ENCODE results near the gene SEMA5A. TPM values are rescaled to one million over a fixed set of nuclear protein-coding genes. Genes with fewer than 3 reads are reported as not detected.

Gene SEMA5A
- polyA plus RNA-seq, 1 of the 3 experiments (the other 2 are of a cell fraction): 0.58 TPM

DNA sequence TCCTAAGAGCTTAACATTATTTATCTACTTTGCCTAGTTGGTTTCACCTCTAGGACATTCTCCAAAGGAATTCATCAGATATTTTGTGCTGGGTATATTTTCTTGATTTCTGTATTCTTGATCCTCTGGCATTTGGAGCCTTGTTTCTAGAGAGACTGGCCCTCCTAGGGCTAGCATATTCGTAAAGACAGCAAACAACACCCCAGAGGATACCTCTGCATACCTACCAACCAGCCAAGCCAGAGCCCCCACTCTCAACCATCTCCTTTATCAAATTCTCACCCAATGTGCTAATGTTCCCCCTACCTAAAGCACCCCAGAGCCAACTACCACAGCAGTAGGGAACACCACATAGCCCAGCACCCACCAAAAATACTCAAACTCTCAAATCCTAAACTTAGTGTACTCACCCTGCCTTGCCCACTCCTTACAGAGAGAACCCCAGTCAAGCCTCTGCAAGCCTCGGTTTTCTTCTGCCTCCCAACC, 149.5 kb downstream of the SEMA5A start:
- Histone ChIP-seq H4K20me1 (ENCODE audit: insufficient read depth) (no peaks in the 10 kb centered on the region), H3K79me2 (ENCODE audit: insufficient read depth) (no peaks in the 10 kb centered on the region), H3F3A (replicated peaks; ENCODE audit: insufficient read depth) (no peaks in the 10 kb centered on the region), H3K4me1 (ENCODE audit: control insufficient read depth in 1 of 2, insufficient read depth in 2 of 2, low read depth in 1 of 2, low read length in 1 of 2) (no peaks in the 10 kb centered on the region; a peak in 1 of 4 replicates), H3K36me3 (replicated peaks in 1 of 2; ENCODE audit: control insufficient read depth in 1 of 2, insufficient read depth in 2 of 2, low read length in 1 of 2) (no peaks in the 10 kb centered on the region), H2AFZ (ENCODE audit: low read depth) (no peak overlapping the region), H3K9me3 (no peaks in the 10 kb centered on the region), H3K9me2 (no peaks in the 10 kb centered on the region), H3K27me3 (ENCODE audit: insufficient read depth) (no peaks in the 10 kb centered on the region), H3K4me3 (ENCODE audit: low read depth in 2 of 2, low read length in 1 of 2) (no peak overlapping the region), H3K9ac (no peak overlapping the region), H3K27ac (ENCODE audit: low read depth in 2 of 2, low read length in 1 of 2) (no peak overlapping the region), H3K4me2 (no peak overlapping the region)
- WGBS (ENCODE audit: low lambda C conversion rate): 36% methylated on average over 2 of the region's 2 CpGs
- ChIA-PET POLR2A (no interaction called here), CTCF (interaction anchor here (1.5 kb wide), 1 partner anchor 12 kb away, joined by 4 read pairs; no protein-coding TSS in a partner anchor)
- TF ChIP-seq, protein P1, sequence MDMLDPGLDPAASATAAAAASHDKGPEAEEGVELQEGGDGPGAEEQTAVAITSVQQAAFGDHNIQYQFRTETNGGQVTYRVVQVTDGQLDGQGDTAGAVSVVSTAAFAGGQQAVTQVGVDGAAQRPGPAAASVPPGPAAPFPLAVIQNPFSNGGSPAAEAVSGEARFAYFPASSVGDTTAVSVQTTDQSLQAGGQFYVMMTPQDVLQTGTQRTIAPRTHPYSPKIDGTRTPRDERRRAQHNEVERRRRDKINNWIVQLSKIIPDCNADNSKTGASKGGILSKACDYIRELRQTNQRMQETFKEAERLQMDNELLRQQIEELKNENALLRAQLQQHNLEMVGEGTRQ (IDR thresholded peaks at IDR 0.05; ENCODE audit: borderline replicate concordance, low read depth, low read length): no peak
- no peak for DNase-seq

DNA sequence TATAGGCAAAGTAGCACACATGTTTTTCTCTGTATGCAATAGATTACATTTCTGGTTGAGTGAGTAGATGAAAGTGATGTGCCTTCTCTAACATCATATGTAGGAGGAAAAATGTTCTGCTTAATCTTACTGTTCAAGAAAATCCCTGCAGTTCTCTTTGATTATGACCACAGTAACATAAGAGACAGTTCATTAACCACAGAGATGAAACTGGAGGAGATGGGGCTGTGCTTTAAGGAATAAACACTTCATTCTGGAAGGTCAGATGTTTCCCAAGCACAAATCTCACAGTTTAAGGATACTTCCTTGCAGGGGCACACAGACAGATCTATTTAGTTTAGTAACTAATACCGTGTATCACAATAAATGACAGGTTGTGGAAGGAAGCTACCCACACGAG, 150.2 kb downstream of the SEMA5A start:
- no peaks in the 10 kb centered on the region for H4K20me1 ChIP-seq (ENCODE audit: insufficient read depth)
- TF ChIP-seq, protein P1 (IDR thresholded peaks at IDR 0.05; ENCODE audit: borderline replicate concordance, low read depth, low read length): no peak
- TF ChIP-seq, protein P2, sequence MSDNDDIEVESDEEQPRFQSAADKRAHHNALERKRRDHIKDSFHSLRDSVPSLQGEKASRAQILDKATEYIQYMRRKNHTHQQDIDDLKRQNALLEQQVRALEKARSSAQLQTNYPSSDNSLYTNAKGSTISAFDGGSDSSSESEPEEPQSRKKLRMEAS (IDR thresholded peaks at IDR 0.05; ENCODE audit: low read depth): no peak
- TF ChIP-seq NFIC (IDR thresholded peaks at IDR 0.05; ENCODE audit: borderline replicate concordance) (no peak), CHD2 (IDR thresholded peaks at IDR 0.05; ENCODE audit: low read length, partially characterized antibody) (no peak), RFX5 (IDR thresholded peaks at IDR 0.05; ENCODE audit: low read length) (no peak), NRF1 (IDR thresholded peaks at IDR 0.05; ENCODE audit: low read depth, low read length) (no peak), TCF12 (IDR thresholded peaks at IDR 0.05) (no peak), GABPA (IDR thresholded peaks at IDR 0.05; ENCODE audit: low read depth) (no peak), TAF1 (IDR thresholded peaks at IDR 0.05; ENCODE audit: borderline replicate concordance, low read depth, low read length) (no peak)
- TF ChIP-seq, protein P3, sequence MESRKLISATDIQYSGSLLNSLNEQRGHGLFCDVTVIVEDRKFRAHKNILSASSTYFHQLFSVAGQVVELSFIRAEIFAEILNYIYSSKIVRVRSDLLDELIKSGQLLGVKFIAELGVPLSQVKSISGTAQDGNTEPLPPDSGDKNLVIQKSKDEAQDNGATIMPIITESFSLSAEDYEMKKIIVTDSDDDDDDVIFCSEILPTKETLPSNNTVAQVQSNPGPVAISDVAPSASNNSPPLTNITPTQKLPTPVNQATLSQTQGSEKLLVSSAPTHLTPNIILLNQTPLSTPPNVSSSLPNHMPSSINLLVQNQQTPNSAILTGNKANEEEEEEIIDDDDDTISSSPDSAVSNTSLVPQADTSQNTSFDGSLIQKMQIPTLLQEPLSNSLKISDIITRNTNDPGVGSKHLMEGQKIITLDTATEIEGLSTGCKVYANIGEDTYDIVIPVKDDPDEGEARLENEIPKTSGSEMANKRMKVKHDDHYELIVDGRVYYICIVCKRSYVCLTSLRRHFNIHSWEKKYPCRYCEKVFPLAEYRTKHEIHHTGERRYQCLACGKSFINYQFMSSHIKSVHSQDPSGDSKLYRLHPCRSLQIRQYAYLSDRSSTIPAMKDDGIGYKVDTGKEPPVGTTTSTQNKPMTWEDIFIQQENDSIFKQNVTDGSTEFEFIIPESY (IDR thresholded peaks at IDR 0.05; ENCODE audit: borderline replicate concordance, low read depth): no peak
- no peaks in the 10 kb centered on the region for H3K79me2 ChIP-seq (ENCODE audit: insufficient read depth)
- H2AFZ ChIP-seq (ENCODE audit: low read depth): no peak overlapping the region
- H3K4me3 ChIP-seq (ENCODE audit: low read depth in 2 of 2, low read length in 1 of 2): no peak overlapping the region
- H3K9me3 ChIP-seq: no peaks in the 10 kb centered on the region
- H3K36me3 ChIP-seq (replicated peaks in 1 of 2; ENCODE audit: control insufficient read depth in 1 of 2, insufficient read depth in 2 of 2, low read length in 1 of 2): no peaks in the 10 kb centered on the region
- no peaks in the 10 kb centered on the region; a peak in 1 of 4 replicates for H3K4me1 ChIP-seq (ENCODE audit: control insufficient read depth in 1 of 2, insufficient read depth in 2 of 2, low read depth in 1 of 2, low read length in 1 of 2)
- no peaks in the 10 kb centered on the region for H3K27me3 ChIP-seq (ENCODE audit: insufficient read depth)
- POLR2A ChIA-PET: no interaction called here
- no peaks in the 10 kb centered on the region for H3K9me2 ChIP-seq
- 77% methylated on average over 2 of the region's 2 CpGs for WGBS (ENCODE audit: low lambda C conversion rate)
- CTCF ChIA-PET: interaction anchor here (0.5 to 1.5 kb wide), 2 partner anchors 13 to 62 kb away, joined by 3 to 4 read pairs; no protein-coding TSS in a partner anchor
- H3K27ac ChIP-seq (ENCODE audit: low read depth in 2 of 2, low read length in 1 of 2): no peak overlapping the region
- H3K4me2 ChIP-seq: no peak overlapping the region
- no peak overlapping the region for H3K9ac ChIP-seq
- no peak for DNase-seq
- no peaks in the 10 kb centered on the region for H3F3A ChIP-seq (replicated peaks; ENCODE audit: insufficient read depth)
